NOMO-1 treated with dmso at 0.1 percent for 144 hours (cell line): Measurements from ENCODE around the gene KRT8.
"Not testable (repeated sequence)": the region's sequence is repeated elsewhere in the genome, so short reads cannot be mapped to it uniquely, and the experiment has no call there.

Experiments used
- DNase-seq: peaks from one replicate; lab custom pipeline; 2025; ENCODE audit not compliant: unreplicated experiment; lab: John Stamatoyannopoulos, UW

Gene KRT8

DNA sequence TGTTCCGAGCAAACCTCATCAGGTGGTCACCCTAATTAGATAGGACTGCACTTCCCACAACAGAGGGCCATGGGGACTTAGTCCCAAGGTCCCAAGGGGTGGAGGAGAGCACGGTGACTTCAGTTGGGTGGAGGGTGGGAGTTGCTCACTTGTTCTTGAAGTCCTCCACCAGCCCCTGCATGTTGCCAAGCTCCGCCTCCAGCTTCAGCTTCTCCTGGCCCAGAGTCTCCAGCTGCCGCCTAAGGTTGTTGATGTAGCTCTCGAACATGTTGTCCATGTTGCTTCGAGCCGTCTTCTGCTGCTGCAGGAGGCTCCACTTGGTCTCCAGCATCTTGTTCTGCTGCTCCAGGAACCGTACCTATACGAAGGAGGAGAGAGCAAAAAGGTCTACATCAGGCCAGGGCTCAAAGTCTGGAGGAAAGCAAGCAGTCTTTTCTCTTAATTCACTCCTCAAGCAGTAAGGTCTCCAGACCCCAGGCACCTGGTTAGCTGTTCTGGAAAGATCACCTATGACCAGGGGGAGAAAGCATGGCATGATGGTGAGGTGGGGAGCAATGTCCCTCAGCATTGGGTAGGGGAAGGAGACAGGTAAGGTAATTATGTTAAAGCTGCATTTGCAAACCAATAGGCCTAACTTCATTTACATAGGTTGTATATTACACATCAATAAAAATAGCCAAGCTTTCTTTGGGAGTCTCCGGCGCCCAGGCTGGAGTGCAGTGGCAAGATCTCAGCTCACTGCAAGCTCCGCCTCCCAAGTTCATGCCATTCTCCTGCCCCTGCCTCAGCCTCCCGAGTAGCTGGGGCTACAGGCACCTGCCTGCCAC, 2.9 kb downstream of the KRT8 start:
- no peak for DNase-seq

DNA sequence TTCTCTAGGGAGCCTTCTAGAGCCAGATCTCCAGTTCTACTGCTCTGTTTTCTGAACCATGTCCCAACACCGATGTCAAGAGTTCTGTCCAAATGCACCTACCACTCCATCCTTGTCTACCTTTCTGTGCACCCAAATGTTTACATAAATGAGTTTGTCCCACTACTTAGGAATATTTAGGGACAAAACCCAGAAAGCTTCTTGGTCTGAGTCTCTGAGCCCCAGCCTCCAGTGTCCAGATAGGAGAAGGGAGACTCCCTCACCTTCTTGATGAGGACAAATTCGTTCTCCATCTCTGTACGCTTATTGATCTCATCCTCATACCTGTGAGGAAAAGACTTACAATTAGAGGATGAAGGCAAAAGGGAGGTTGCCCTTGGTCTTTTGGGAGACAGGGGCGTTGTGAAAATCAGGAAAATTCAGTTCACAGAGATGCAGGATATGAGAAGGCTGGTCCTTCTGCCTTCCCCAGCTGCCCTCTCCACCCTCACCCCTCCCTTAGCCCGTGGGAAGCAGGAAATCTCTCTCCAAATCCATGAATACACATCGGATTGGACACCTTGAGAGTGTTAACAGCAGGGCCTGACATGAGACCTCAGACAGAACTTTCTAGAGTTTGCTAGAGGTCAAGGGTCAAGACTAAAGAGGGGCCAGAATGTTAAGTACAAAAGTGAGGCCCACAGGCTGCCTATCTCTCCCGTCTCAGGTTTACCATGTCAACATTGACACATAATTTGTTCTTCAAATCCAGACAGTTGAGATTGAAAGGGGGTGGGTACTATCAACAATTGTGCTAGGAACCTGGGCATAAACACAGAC, 3.8 kb downstream of the KRT8 start:
- DNase-seq: no peak

- DNase-seq: no peak
These were observed 4.5 kb downstream of the KRT8 start for GRCh38 chr12:52900166-52900895.

- DNase-seq: no peak
These were observed 5.4 kb downstream of the KRT8 start for GRCh38 chr12:52899338-52900035.

DNA sequence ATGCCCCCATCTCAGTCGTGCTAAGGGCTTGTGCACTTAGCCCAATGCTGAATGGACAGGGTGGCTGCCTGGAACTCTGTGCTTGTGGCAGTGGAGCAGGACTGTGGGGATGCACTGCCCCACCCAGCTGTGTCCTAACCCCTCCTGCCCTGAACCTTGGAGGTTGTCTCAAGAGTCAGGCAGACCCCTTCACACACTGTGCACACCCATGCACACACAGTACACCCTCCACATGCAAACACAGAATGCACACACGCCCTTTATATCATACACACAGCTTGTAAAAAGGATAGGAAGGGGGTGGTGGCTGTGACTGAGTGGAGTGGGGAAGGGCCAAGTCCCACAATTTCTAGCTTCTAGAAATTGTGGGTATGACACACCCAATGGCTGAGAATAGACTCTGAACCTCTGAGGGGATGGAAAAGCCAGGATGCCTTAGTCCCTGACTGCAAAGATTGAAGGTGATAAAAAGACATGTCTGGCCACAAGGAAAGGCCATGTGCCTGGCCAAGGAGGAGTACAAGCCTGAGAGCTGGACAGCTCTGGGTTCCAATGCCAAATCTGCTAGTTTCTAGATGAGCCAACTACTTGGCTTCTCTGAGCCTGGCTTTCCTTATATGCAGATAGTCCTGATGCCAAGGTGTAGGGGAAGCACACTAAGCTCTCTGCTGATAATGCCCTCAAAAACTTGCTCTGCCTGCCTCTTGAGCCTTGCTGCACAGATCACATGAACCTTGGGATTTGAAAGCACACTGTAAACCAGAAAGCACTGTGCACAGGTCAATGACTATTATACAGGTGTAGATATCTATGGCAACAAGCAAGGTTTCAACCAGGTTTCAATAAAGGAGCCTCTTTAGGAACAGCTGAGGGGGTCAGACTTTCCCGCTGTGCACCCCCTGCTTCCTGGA, 8.4 kb downstream of the KRT8 start:
- DNase-seq: no peak

- no peak for DNase-seq
These were observed 9.1 kb downstream of the KRT8 start for GRCh38 chr12:52895726-52896189.

GRCh38 chr12:52892974-52893373, 11.9 kb downstream of the KRT8 start:
- no peak for DNase-seq

- DNase-seq: no peak
These were observed 12.5 kb downstream of the KRT8 start for GRCh38 chr12:52892207-52892852.

GRCh38 chr12:52891044-52891443, 13.8 kb downstream of the KRT8 start:
- DNase-seq: no peak

GRCh38 chr12:52890417-52890816, 14.5 kb downstream of the KRT8 start:
- DNase-seq: no peak

DNA sequence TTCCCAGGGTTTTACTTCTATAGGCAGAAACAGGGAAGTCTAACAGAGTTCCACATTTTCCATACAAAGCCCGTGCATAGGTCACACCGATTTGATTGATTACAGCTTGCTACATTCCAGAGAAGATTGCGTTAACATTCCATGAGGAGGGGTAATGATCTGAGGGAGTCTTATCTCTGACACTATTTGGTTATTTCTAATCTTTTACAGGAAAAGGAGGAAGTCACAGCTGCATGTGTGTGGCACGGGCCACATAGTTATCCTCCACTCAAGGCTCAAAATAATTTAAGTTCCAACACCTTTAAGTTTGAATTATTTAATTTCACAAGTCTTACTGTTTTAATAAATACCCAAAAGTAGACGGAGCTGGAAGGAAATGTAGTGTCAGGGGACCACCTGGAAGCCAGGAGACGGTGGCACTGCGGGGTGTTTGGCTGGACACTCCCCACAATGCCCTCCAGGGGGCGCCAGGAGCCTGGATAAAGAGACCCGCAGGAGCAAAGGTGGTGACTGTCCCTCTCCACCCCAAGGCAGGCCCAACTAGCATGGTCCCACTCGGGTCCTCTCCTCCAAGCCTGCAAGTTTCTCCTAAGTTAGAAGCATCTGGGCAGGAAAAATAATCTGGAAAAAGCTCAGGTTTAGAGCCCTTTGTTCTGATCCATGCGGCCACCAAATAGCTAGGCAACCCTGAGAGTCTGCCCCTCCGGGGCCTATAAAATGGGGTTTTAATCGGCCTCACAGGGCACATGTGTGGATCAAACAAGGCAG, 20.2 kb downstream of the KRT8 start:
- peak; percentile 9 for DNase-seq

- not testable (repeated sequence) for DNase-seq
These were observed 24.4 kb downstream of the KRT8 start for GRCh38 chr12:52880499-52880898.

DNA sequence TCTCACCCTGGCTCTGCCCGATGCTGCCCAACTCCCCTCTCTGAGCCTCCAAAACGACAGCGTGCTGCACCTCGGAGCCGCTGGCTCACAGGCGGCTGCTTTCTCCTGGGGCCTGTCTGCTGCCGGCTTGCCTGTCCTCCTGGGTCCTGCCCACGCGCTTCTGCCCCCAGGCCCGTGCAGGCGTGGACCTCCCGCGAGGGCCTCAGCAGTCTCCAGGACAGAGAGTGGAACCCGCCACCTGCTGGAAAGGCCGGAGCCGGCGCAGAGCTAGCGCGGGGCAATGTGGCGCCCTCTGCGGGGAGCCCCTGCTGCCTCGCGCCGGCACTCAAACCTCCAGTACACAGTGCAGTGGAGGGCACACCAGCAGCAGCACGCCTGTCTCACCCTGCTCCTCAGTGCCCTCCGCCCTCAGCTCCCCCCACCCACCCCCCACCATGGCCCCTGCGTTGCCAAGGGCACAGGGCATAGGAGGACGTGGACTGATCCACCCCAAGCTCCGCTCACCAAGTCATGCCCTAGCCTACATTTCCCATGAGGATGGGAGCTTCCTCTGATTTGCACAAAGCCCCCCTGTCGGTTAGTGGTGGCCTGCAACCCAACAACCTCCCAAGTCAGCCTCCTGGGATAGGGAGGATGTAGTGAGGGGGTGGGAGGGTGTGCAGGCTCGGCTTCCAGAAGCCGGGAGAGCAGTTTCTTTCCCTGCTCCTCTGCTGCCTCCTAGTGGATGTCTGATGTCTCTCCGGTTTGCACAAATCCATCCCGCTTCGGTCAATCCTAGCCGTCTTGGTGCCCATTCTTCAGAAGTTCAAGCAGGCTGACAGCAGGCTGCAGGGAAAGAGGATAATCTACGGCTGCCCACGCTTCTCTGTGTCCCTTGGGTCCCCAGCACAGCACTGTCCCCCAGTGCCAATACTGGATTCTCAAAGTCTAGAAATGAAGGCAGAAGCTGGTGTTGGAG, 25.2 kb downstream of the KRT8 start:
- DNase-seq: peak; percentile 60

- no peak for DNase-seq
These were observed 26.1 kb downstream of the KRT8 start for GRCh38 chr12:52878507-52879393.

- no peak for DNase-seq
These were observed 27.6 kb downstream of the KRT8 start for GRCh38 chr12:52877242-52877641.

GRCh38 chr12:52876372-52876771, 28.5 kb downstream of the KRT8 start:
- DNase-seq: no peak
